Fibroblast of lung (primary cell): Measurements from ENCODE around the gene PPIL6.

Experiments used
- CTCF ChIP-seq, 2 donors: IDR thresholded peaks in 1 of 2; conservative IDR thresholded peaks in 1 of 2; 1 replicate in 1 of 2; 2 replicates in 1 of 2; pipeline ENCODE4 v1.5.1; 2011 to 2012; ENCODE audit warnings: low read length in 2 of 2, control low read depth in 1 of 2, inconsistent platforms in 1 of 2, low read depth in 1 of 2, mild to moderate bottlenecking in 1 of 2
- EZH2 ChIP-seq: IDR thresholded peaks from 2 replicates; pipeline ENCODE4 v1.5.1; 2012; ENCODE audit warnings: low read length, control low read depth, mild to moderate bottlenecking; ENCODE audit errors: missing control alignments

GRCh38 chr6:109388265-109388664 is 52.2 kb downstream of the PPIL6 start:
- TF ChIP-seq CTCF (conservative IDR thresholded peaks at IDR 0.05 in 1 of 2, IDR thresholded peaks at IDR 0.05 in 1 of 2; ENCODE audit: low read depth in 1 of 2, low read length in 2 of 2) (no peak), EZH2 (no peak)
